GM10847 (cell line): ENCODE measurements around the gene DNAI1.

Experiments used
- POLR2A ChIP-seq: IDR thresholded peaks from 2 replicates; pipeline ENCODE4 v1.6.1; 2011; ENCODE audit not compliant: insufficient read length; ENCODE audit errors: extremely low read depth

DNAI1 gene

GRCh38 chr9:34458013-34458958 lies at the start of gene DNAI1, which contains the start of gene FAM219A:
Gene DNAI1 (plus strand): TSS chr9:34458805. CDS start chr9:34459006, 201 bp downstream.
Gene FAM219A (minus strand): TSS chr9:34458570. CDS start chr9:34458263, 307 bp downstream.
- peak; percentile 57 for TF ChIP-seq POLR2A

DNA sequence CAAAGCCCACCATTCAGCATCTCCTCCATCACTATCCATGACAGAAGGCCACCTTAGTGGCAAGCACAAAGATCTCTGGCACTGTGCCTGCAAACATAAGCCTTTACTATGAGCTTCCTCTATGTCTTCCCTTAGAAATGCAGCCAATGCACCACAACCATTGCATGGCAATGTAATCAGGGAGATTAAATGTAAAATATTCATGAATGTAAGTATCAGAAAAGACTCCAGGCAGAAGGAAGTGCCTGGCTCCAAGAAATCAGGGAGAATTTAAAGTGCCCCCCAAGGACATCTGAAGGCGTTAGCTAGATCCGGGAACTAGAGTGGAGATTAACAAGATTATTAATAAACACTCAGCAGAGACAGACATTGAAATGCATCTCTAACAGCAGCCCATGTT lies 49.5 kb upstream of the DNAI1 start:
- TF ChIP-seq POLR2A = no peak

- TF ChIP-seq POLR2A = no peak
These were observed 46.3 kb upstream of the DNAI1 start for GRCh38 chr9:34412336-34412735.

- TF ChIP-seq POLR2A = no peak
These were observed 45.3 kb upstream of the DNAI1 start for GRCh38 chr9:34413231-34413852.

DNA sequence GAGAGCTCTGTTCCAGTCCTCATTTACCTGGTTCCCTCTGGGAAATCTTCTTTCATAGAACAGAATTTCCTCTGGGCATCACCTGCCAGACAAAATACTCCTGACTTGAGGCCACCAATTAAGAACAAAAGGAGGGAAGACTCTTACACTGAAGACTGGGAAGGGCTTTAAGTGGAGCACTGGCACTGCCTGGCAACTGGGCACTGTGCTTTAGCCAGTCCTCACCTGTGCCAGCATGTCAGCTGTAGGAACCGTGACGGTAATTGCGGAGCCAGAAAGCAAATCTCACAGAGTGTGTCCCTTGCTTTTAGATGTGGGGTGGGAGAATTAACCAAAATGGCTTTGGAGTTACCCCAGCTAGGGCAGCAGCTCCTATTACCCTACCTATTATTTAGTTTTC lies 40.9 kb upstream of the DNAI1 start:
- TF ChIP-seq POLR2A = no peak

DNA sequence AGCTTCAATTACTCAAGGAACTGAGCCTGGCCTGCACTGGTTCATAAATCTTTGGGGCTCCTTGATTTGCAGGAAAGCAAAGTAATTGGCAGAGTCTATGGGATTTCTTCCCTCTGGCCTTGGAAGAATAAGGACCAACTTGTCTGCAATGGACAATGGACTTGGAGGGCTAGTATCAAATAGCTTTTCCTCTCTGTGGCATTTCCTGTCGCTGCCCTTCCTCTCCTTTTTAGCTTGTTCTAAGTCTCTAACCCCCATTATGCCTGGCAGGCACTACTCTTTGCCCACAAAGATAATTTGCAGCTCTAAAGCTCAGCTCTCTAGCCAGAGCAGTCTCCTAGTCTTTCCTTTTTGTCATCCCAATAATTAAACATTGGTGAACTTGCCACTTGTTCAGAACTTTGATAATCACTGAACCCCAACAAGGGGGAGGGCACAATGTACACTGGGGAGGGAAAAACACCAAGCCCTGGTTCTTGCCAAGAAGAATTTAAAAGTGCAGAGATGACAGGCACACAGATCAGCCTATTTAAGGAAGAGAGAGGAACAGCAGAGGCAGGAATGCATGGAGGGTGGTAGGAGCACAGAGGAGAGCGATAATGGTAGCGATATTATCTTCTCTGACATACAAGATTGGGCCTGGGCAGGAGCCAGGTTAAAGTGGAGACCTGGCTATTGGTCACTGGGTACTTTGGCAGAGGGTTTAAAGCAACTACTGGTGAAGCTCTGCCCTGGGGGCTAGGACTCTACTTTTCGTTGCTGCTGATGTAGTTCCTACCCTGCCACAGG lies 38.7 kb upstream of the DNAI1 start:
- no peak for TF ChIP-seq POLR2A

- TF ChIP-seq POLR2A = no peak
These were observed 32.1 kb upstream of the DNAI1 start for GRCh38 chr9:34426347-34427074.

DNA sequence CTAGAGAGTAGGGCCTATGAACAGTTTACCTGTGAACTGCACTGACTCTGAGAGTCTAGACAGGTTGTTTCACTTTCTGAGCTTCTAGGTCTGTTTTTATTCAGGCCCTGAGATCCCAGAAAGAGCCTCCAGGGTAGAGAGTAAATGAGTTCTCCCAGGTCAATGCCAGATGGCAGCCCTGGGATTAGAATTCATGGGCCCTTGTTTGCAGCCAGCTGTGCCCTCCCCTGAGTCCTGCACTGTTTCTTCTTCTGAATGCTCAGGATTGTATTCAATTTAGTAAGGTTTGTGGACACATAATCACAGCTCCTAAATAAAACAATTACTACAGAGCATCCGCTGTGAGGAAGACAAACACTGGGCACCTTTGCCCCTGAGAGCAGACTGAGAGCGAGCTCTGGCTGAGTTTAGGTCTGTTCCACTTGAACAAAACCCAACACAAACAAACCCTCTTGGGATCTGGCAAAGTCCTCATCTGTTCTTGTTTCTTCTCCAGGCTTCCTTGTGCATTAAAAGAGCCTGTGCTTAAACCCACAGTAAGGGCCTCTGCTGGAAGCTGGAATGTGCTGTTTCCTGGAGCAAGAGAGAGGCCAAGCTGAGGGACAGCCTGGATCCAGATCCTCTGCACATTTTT lies 30.2 kb upstream of the DNAI1 start:
- no peak for TF ChIP-seq POLR2A

DNA sequence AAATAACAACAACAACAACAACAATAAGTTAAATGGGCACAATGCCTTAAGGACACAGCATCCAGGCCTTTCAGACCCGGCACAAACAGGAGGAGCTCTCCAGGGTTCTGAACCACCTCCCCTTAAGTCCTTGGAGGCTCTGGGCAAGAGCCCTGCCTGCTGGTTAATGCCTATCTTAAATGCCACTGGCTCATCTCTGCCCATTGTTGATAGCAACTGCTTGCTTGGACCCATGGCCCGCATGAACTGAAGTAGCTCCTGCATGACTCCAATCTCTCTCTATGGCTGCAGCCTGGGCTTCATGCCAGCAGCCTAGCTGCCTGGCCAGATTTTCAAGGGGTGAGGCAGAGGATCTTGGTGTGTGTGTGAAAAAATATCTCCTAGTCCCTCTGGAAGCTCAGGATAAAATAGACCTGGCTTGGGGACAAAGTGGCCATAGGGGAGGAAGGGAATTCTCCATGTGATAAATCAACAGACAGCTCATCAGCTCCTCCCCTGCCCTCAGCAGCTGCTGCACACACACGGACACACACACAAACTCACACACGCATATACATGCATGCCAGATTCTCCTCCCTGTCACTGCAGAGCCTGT lies 27.7 kb upstream of the DNAI1 start:
- TF ChIP-seq POLR2A = no peak

DNA sequence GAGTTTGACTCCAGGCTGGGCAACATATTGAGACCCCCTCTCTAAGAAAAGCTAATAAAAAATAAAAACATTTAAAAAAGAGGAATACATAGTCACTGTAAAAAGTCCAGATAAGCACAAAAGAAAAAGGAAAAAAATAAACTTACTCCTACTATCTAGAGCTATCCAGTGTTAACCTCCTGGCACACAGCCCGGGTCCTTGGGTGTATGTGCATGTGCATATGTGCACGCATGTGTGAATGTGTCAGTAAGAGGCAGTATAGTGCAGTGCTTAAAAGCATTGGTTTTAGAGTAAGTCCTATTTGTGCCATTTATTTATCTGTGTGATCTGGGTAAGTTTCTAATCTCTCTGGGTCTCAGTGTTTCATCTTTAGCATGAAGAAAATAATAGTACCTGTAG lies 26.9 kb upstream of the DNAI1 start:
- no peak for TF ChIP-seq POLR2A

DNA sequence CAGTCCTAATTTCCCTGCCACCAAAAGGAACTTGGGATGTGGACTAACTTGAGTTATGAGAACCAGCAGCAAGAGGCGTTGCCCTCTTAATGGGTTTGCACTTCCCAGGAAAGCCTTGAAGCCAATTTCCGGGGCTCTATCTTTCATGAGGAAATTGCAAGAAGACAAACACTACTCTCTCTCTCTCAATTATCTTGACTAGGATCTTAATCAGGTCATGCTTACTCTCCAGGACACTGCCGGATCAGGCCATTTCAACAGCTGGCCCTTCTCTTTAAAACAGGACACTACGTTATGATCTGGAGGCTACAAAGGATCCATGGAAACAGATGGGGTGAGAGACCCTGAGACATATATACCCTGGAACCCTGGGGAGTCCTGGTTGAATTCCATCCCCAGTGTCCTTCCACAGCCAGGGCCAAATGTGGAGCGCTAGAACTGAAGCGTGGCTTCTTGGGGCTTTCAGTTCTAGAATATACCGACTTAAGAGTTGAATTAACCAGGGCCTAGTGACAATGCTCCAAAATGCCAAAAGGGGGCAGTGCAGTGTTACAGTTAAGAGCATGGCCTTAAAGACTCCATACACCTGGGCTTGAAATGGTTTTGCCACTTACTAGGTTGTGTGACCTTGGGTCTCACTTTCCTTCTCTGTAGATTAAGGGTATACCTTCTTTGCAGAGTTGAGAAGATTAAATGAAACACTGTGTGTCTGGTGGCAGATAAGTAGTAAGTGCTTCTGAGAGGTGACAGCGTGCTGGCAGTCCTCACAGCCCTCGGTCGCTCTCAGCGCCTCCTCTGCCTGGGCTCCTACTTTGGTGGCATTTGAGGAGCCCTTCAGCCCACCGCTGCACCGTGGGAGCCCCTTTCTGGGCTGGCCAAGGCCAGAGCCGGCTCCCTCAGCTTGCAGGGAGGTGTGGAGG lies 21.3 kb upstream of the DNAI1 start:
- TF ChIP-seq POLR2A = no peak

- no peak for TF ChIP-seq POLR2A
These were observed 18.6 kb upstream of the DNAI1 start for GRCh38 chr9:34440017-34440416.

DNA sequence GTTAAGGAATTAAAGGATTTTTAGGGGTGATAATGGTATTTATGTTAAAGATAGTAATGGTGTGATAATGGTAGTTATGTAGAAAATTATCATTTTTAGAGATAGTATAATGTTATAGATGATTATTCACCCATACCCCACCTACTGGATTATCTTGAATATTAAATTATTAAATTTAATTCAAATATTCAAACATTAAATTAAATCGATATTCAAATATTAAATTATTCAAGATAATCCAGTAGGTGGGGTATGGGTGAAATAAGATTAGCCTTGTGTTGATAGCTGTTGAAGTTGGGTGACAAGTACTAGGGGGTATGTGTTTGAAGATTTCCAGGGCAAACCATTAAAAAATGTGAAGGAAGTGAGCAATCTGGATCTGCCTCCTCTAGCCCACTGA lies 15.8 kb upstream of the DNAI1 start:
- no peak for TF ChIP-seq POLR2A
